ENCODE data around the gene RSRP1.

GRCh38 chr1:25219661-25220251 is 27.5 kb downstream of the RSRP1 start:
- TF ChIP-seq POLR2A (IDR thresholded peaks at IDR 0.05; ENCODE audit: low read depth, low read length) (no peak), POLR2AphosphoS5 (IDR thresholded peaks at IDR 0.05; ENCODE audit: low read depth, low read length) (no peak)

Data from GM12892 (cell line).